Esophagus squamous epithelium (tissue), 5 donors: ENCODE data around the gene TBX4. TPM values are rescaled to one million over a fixed set of nuclear protein-coding genes. Genes with fewer than 3 reads are reported as not detected.
"Not testable (repeated sequence)": the region's sequence is repeated elsewhere in the genome, so short reads cannot be mapped to it uniquely, and the experiment has no call there.

Experiments used
- DNase-seq: peaks from one replicate; lab custom pipeline; 2025; lab: John Stamatoyannopoulos, UW
- H3K27ac ChIP-seq, 4 donors: fragments of 200-600 bp; sonication (generic); one replicate each; pipeline ENCODE4 v1.5.1; 2016 to 2019; ENCODE audit warnings: mild to moderate bottlenecking in 1 of 4
- H3K27me3 ChIP-seq, 4 donors: fragments of 200-600 bp; sonication (generic); 1 replicate in 3 of 4; 2 replicates in 1 of 4; pipeline versions ENCODE4 v1.5.1 to v1.6.0; 2017 to 2021; ENCODE audit warnings: antibody characterized with exemption in 1 of 4
- H3K36me3 ChIP-seq, 3 donors: fragments of 200-600 bp; sonication (generic); one replicate each; pipeline ENCODE4 v1.5.1; 2016 to 2019
- H3K4me1 ChIP-seq, 3 donors: fragments of 200-600 bp; sonication (generic); one replicate each; pipeline ENCODE4 v1.5.1; 2017 to 2019
- H3K4me3 ChIP-seq, 4 donors: fragments of 200-600 bp; sonication (generic); 1 replicate in 3 of 4; 2 replicates in 1 of 4; pipeline ENCODE4 v1.5.1; 2016 to 2019; ENCODE audit warnings: mild to moderate bottlenecking in 2 of 4, moderate library complexity in 1 of 4
- H3K9me3 ChIP-seq, 3 donors: fragments of 200-600 bp; sonication (generic); one replicate each; pipeline ENCODE4 v1.5.1; 2016 to 2019
- POLR2A ChIP-seq, 4 donors: fragments of 450-650 bp; IDR thresholded peaks; one replicate each; pipeline ENCODE4 v1.6.1; 2017; ENCODE audit warnings: antibody characterized with exemption in 4 of 4, mild to moderate bottlenecking in 4 of 4, moderate library complexity in 3 of 4
- WGBS, 2 donors: methylation state at CpG; one replicate each; pipeline ENCODE4 v1.1.5; 2018; 5-methylcytosine and 5-hydroxymethylcytosine counted together
- intact Hi-C: fragments of 100-400 bp; cut with DNase I; formaldehyde crosslinking; loops from one replicate; pipeline ENCODE4 v1.15.0; 2022
- total RNA-seq, 4 donors: library from RNA; depleted of rRNA; stranded (reverse); fragments of >200 nt; gene quantifications; one replicate each; pipeline ENCODE4 v1.1.0, GENCODE V29; 2016
- TF ChIP-seq, protein P1 (sequence below), 6 experiments: fragments of 450-650 bp in 4 of 6; fragments of 200-600 bp in 2 of 6; sonication (generic) in 2 of 6; IDR thresholded peaks; one replicate each; pipeline ENCODE4 v1.5.1; 2016 to 2019; ENCODE audit warnings: antibody characterized with exemption in 6 of 6, mild to moderate bottlenecking in 4 of 6, moderate library complexity in 4 of 6
- donor health status: DM: yes; HTN: yes; CAD: no.

Gene TBX4
- total RNA-seq, 4 donors from 2014 or later: not detected

DNA sequence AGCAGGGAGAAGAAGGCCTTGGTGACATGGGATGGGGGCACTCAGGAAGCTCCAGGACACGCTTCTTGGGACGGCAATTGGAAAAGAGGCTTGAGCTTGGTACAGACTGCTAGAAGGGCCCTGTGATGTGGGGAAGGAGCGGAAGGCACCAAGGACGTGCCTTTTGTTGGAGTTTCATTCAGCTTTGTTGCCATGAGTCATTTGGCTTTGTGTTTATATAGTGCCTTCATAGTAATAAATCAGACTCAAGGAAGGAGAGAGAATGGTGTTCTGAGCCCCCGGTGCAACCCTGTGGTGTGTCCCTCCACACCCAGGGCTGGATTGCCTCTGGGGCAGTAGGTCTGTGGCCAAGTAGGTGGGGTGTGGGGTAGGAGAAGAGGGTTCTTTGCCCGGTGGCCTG is 7.4 kb upstream of the TBX4 start:
- intact Hi-C loops: no loop called here
- peaks cover 0 to 87% (median 0%) of the 10 kb centered on the region in 4 donors for H3K27me3 ChIP-seq
- no peaks in the 10 kb centered on the region for H3K36me3 ChIP-seq
- TF ChIP-seq, protein P1, sequence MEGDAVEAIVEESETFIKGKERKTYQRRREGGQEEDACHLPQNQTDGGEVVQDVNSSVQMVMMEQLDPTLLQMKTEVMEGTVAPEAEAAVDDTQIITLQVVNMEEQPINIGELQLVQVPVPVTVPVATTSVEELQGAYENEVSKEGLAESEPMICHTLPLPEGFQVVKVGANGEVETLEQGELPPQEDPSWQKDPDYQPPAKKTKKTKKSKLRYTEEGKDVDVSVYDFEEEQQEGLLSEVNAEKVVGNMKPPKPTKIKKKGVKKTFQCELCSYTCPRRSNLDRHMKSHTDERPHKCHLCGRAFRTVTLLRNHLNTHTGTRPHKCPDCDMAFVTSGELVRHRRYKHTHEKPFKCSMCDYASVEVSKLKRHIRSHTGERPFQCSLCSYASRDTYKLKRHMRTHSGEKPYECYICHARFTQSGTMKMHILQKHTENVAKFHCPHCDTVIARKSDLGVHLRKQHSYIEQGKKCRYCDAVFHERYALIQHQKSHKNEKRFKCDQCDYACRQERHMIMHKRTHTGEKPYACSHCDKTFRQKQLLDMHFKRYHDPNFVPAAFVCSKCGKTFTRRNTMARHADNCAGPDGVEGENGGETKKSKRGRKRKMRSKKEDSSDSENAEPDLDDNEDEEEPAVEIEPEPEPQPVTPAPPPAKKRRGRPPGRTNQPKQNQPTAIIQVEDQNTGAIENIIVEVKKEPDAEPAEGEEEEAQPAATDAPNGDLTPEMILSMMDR (IDR thresholded peaks at IDR 0.05): no peak
- TF ChIP-seq POLR2A (IDR thresholded peaks at IDR 0.05): no peak
- no peak overlapping the region for H3K4me3 ChIP-seq
- peaks cover 0 to 4% (median 0%) of the 10 kb centered on the region in 3 donors for H3K4me1 ChIP-seq
- H3K27ac ChIP-seq: no peak overlapping the region
- no peak for DNase-seq
- no peaks in the 10 kb centered on the region for H3K9me3 ChIP-seq
- WGBS, 2 donors: 45 to 49% methylated on average over 6 of the region's 6 CpGs

DNA sequence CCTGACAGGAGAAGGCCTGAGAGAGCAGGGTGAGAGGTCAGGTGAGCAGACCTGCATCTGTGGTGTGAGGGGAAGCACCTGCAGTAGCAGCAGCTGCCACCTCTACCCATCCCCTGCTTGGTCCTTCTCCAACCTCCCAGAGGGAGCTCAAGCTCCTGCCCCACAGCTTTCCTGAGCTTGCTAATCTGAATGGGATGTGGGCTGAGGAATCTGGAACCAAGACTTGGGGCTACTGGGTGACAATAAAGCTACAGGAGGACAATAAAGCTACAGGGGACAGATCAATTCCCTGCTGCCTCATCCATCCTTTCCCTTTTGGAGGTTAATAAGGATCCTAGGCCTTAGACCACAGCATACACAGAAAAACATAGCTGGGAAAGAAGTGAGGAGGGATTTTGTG is 4.9 kb upstream of the TBX4 start:
- TF ChIP-seq POLR2A (IDR thresholded peaks at IDR 0.05): no peak
- TF ChIP-seq, protein P1 (IDR thresholded peaks at IDR 0.05): no peak
- peaks cover 9 to 14% (median 12%) of the 10 kb centered on the region in 3 donors for H3K4me1 ChIP-seq
- H3K36me3 ChIP-seq: no peaks in the 10 kb centered on the region
- no peaks in the 10 kb centered on the region for H3K9me3 ChIP-seq
- intact Hi-C loops: no loop called here
- no peak overlapping the region for H3K4me3 ChIP-seq
- peaks cover 8 to 94% (median 10%) of the 10 kb centered on the region in 4 donors for H3K27me3 ChIP-seq
- H3K27ac ChIP-seq: no peak overlapping the region
- DNase-seq: no peak

DNA sequence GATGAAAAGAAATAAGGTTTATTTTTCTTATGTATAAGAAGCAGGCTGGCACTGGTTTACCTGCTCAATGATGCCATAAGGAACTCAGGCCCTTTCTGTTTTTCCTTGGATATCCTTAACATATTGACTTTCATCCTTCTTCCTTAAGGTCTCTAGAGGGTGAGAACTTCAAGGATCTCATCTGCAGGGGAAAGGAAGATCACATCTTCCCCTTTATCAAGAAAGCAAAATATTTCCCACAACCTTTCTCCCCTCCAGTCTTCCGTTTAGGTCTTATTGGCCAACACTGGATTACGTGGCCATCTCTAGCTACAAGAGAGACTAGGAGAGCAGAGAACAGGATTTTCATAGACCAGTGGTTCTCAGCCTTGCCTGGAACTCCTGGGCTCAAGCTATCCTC is 4.2 kb upstream of the TBX4 start:
- no peak overlapping the region for H3K4me3 ChIP-seq
- peaks cover 11 to 97% (median 14%) of the 10 kb centered on the region in 4 donors for H3K27me3 ChIP-seq
- DNase-seq: no peak
- H3K9me3 ChIP-seq: no peaks in the 10 kb centered on the region
- H3K4me1 ChIP-seq: peaks cover 10 to 17% (median 16%) of the 10 kb centered on the region in 3 donors
- WGBS, 2 donors: 79 to 82% methylated on average over 2 of the region's 2 CpGs
- H3K36me3 ChIP-seq: no peaks in the 10 kb centered on the region
- H3K27ac ChIP-seq: no peak overlapping the region
- intact Hi-C loops: no loop called here
- TF ChIP-seq POLR2A (IDR thresholded peaks at IDR 0.05): no peak
- TF ChIP-seq, protein P1 (IDR thresholded peaks at IDR 0.05): no peak

DNA sequence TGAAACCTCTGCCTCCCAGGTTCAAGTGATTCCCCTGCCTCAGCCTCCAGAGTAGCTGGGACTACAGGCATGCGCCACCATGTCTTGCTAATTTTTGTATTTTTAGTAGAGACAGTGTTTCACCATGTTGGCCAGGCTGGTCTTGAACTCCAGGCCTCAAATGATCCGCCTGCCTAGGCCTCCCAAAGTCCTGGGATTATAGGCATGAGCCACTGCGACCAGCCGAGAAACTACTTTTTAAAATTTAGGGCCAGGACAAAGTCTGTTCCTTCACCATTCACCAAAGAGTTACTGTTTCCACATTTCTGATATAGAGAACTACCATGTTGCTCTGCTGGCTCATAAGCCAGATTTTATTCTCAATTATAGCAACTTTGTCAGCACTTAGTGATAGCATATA is 3.1 kb upstream of the TBX4 start:
- intact Hi-C loops, DNase-seq, H3K4me3 ChIP-seq, H3K27ac ChIP-seq, H3K36me3 ChIP-seq, H3K9me3 ChIP-seq: not testable (repeated sequence)
- WGBS, 2 donors: 93 to 100% methylated on average over 3 to 4 of the region's 4 CpGs
- peaks cover 12 to 97% (median 14%) of the 10 kb centered on the region in 4 donors for H3K27me3 ChIP-seq
- H3K4me1 ChIP-seq: peaks cover 10 to 18% (median 15%) of the 10 kb centered on the region in 3 donors

DNA sequence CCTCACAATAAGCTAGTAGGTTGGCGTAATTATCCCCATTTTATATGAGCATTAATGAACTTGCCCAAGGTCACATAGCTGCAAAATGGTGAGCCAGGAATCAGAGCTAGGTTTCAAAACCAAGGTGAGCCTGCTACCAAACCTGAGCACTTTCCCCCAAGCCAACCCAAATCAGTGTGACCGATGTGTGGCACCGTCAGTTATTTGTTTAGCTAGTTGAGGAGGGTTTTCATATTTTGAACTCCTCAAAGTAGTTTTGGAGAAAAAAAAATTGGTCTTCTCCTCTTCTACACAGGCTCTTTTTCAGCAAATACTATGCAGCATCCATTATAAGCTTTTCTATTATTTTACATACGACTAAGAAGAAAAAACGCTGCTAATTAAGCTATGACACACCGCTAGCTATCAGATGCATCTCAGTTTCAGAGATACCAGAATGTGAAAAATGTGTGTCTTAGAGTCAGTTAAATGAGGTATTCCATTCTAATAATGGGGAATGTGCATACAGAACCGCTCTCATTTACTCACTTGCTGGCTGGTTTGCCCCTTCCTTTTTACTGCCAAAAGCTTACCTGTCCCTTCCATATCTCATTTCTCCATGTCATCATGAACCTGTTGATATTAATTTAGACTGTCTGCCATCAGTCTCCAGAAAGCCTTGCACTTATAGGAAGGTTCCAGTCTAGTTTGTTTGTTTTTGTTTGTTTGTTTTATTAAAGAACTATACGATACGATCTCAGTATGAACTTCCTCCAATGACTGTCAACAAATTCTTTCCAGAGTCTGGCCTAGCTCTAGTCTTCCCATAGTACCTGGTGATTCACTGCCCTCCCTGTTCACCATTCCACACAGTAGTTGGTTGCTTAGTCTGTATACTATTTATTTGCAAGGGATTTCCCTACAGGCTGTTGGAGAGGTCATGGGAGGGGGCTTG is 2.2 kb upstream of the TBX4 start:
- no peaks in the 10 kb centered on the region for H3K36me3 ChIP-seq
- peaks cover 17 to 97% (median 22%) of the 10 kb centered on the region in 4 donors for H3K27me3 ChIP-seq
- no peaks in the 10 kb centered on the region for H3K9me3 ChIP-seq
- intact Hi-C loops: no loop called here
- no peak for TF ChIP-seq POLR2A (IDR thresholded peaks at IDR 0.05)
- TF ChIP-seq, protein P1 (IDR thresholded peaks at IDR 0.05): no peak
- peaks cover 10 to 26% (median 13%) of the 10 kb centered on the region in 3 donors for H3K4me1 ChIP-seq
- 81 to 89% methylated on average over 9 of the region's 9 CpGs for WGBS, 2 donors
- H3K27ac ChIP-seq: no peak overlapping the region
- no peak overlapping the region for H3K4me3 ChIP-seq
- no peak for DNase-seq
